ENCODE data around the gene AKAP6.
A peak's percentile ranks its signal among the peaks of the same experiment; 100 is the strongest.

GRCh38 chr14:32469388-32470160 is 140.5 kb downstream of the AKAP6 start:
- no peak for TF ChIP-seq POLR2AphosphoS5 (IDR thresholded peaks at IDR 0.05)
- TF ChIP-seq CTCF (IDR thresholded peaks at IDR 0.05): peak in 2 of 3 donors; percentile 51 to 64
- TF ChIP-seq POLR2A (IDR thresholded peaks at IDR 0.05): no peak
